HG02798 (cell line): Measurements from ENCODE around the gene TPX2.
A peak's percentile ranks its signal among the peaks of the same experiment; 100 is the strongest.

Experiments
- ATAC-seq: cut with Tn5 transposase; IDR thresholded peaks from one replicate; pipeline ENCODE4 v1.9.1; 2021; ENCODE audit warnings: mild to moderate bottlenecking; ENCODE audit not compliant: unreplicated experiment, poor library complexity

The TPX2 gene

GRCh38 chr20:31738729-31739549 lies at the start of gene TPX2:
TSS of gene TPX2 (plus strand) at chr20:31739290. CDS start at chr20:31757477, 18,187 bp downstream.
- peak; percentile 99 for ATAC-seq

GRCh38 chr20:31690124-31690666 lies 48.9 kb upstream of the TPX2 start:
- no peak for ATAC-seq

- ATAC-seq, result peak; percentile 67
Observed at GRCh38 chr20:31691646-31692275, 47.3 kb upstream of the TPX2 start.

- ATAC-seq, result no peak
Observed at GRCh38 chr20:31693402-31693801, 45.7 kb upstream of the TPX2 start.

GRCh38 chr20:31693987-31694661 lies 45.0 kb upstream of the TPX2 start:
- ATAC-seq, result no peak

GRCh38 chr20:31694842-31695593 lies 44.1 kb upstream of the TPX2 start:
- ATAC-seq, result no peak

- no peak for ATAC-seq
Observed at GRCh38 chr20:31695849-31696804, 43.0 kb upstream of the TPX2 start.

- ATAC-seq, result no peak
Observed at GRCh38 chr20:31698243-31698802, 40.8 kb upstream of the TPX2 start.

GRCh38 chr20:31698803-31699718 lies 40.0 kb upstream of the TPX2 start:
- peak; percentile 95 for ATAC-seq

- no peak for ATAC-seq
Observed at GRCh38 chr20:31699801-31700728, 39.0 kb upstream of the TPX2 start.

- no peak for ATAC-seq
Observed at GRCh38 chr20:31700747-31701146, 38.3 kb upstream of the TPX2 start.

GRCh38 chr20:31701591-31701990 lies 37.5 kb upstream of the TPX2 start:
- ATAC-seq, result no peak

GRCh38 chr20:31704225-31705119 lies 34.6 kb upstream of the TPX2 start:
- no peak for ATAC-seq

GRCh38 chr20:31705191-31705590 lies 33.9 kb upstream of the TPX2 start:
- ATAC-seq, result no peak
